Measurements from ENCODE around the gene C2orf80. TPM values are rescaled to one million over a fixed set of nuclear protein-coding genes. Genes with fewer than 3 reads are reported as not detected.

C2orf80 gene
- total RNA-seq (ENCODE audit: low replicate concordance), result 0.81 TPM in 1 of 2 replicates, not detected in the other

DNA sequence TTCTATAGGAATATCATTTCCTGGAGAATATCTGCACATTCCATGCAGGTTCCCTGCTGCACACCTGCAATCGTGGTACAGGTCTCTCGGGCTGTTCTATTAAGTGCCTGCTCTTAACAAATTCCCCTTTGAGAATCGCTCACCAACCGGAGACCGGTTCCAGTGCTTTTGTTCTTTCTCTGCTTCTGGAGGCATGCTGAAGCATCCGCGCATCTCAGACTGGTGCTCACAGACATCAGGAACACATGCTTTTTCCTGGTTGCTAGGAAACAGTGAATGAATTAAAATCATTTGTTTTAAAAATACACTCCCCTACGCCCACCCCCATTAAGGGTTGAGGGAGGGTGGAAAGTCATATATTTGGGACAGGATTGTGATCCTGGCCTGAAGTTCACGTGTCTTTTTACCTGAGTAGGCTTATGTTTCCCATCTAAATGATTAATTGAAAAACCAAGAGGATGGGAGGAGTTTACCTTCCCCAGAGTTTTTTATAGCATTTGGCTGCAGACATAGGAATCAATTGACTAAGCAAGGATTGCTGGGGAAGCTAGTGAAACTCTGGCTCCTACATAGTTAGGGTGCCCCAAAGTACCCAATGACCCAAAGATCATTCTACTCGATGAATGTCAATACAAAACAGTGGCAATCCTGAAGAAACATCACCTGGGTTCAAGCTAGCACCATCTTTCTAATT lies at the start of gene C2orf80:
Gene C2orf80 (minus strand): TSS at position 221 of the 694 bp plus-strand sequence. CDS start 3,044 bp downstream, outside the sequence.
- peak within 1 kb of the TSS; percentile 83 for H3K4me3 Mint-ChIP-seq
- peak; percentile 65 for DNase-seq (ENCODE audit: low spot score)
- peak within 1 kb of the TSS; percentile 75 for H3K27ac Mint-ChIP-seq

GRCh38 chr2:208235860-208236259 lies 46.0 kb upstream of the C2orf80 start:
- TF ChIP-seq EZH2phosphoT487 (IDR thresholded peaks at IDR 0.05), result no peak
- no peak for TF ChIP-seq CTCF (IDR thresholded peaks at IDR 0.05)
- TF ChIP-seq EZH2 (IDR thresholded peaks at IDR 0.05), result no peak
- no peak overlapping the region for H3K4me3 ChIP-seq
- DNase-seq (ENCODE audit: low spot score), result no peak
- H3K4me2 ChIP-seq, result no peak overlapping the region
- Mint-ChIP-seq H3K27me3 (ENCODE audit: insufficient read depth, low read depth) (no peaks in the 10 kb centered on the region), H3K27ac (no peak overlapping the region), H3K36me3 (peaks cover 35% of the 10 kb centered on the region), H3K4me3 (no peak overlapping the region), H3K9me3 (peaks cover 8% of the 10 kb centered on the region), H3K4me1 (no peaks in the 10 kb centered on the region)
- H4K20me1 ChIP-seq (ENCODE audit: low read depth), result no peaks in the 10 kb centered on the region
- no peak overlapping the region for H2AFZ ChIP-seq (replicated peaks)
- H3K79me2 ChIP-seq (ENCODE audit: low read depth), result no peaks in the 10 kb centered on the region
- no peaks in the 10 kb centered on the region for H3K9me3 ChIP-seq (ENCODE audit: low read depth)
- H3K4me1 ChIP-seq, result no peaks in the 10 kb centered on the region
- H3K36me3 ChIP-seq, result peaks cover 21% of the 10 kb centered on the region
- no peaks in the 10 kb centered on the region for H3K27me3 ChIP-seq
- H3K27ac ChIP-seq, result no peak overlapping the region
- H3F3A ChIP-seq (ENCODE audit: low read depth), result peaks cover 14% of the 10 kb centered on the region
- H3K9ac ChIP-seq, result no peak overlapping the region

More for the DNA sequence above, at the start of gene C2orf80:
- Histone ChIP-seq H3K9me3 (ENCODE audit: low read depth) (no peaks in the 10 kb centered on the region), H3K4me1 (peaks cover 48% of the 10 kb centered on the region), H3K9ac (no peak within 1 kb of the TSS), H3K79me2 (ENCODE audit: low read depth) (no peaks in the 10 kb centered on the region), H3K4me3 (peak within 1 kb of the TSS; percentile 18), H4K20me1 (ENCODE audit: low read depth) (no peaks in the 10 kb centered on the region), H3K27me3 (no peaks in the 10 kb centered on the region), H3F3A (ENCODE audit: low read depth) (peaks cover 29% of the 10 kb centered on the region), H3K4me2 (peak within 1 kb of the TSS; percentile 70), H3K36me3 (no peaks in the 10 kb centered on the region), H3K27ac (peak within 1 kb of the TSS; percentile 71), H2AFZ (replicated peaks) (peak within 1 kb of the TSS; percentile 89)
- Mint-ChIP-seq H3K27me3 (ENCODE audit: insufficient read depth, low read depth) (peaks cover 5% of the 10 kb centered on the region), H3K9me3 (no peaks in the 10 kb centered on the region), H3K36me3 (no peaks in the 10 kb centered on the region), H3K4me1 (peaks cover 57% of the 10 kb centered on the region)
- no peak for TF ChIP-seq EZH2phosphoT487 (IDR thresholded peaks at IDR 0.05)
- TF ChIP-seq EZH2 (IDR thresholded peaks at IDR 0.05), result no peak
- no peak for TF ChIP-seq CTCF (IDR thresholded peaks at IDR 0.05)

- H3K4me1 ChIP-seq, result no peaks in the 10 kb centered on the region
- H2AFZ ChIP-seq (replicated peaks), result no peak overlapping the region
- no peaks in the 10 kb centered on the region for H3K4me1 Mint-ChIP-seq
- TF ChIP-seq EZH2phosphoT487 (IDR thresholded peaks at IDR 0.05), result no peak
- TF ChIP-seq EZH2 (IDR thresholded peaks at IDR 0.05), result no peak
- TF ChIP-seq CTCF (IDR thresholded peaks at IDR 0.05), result no peak
- no peak overlapping the region for H3K27ac Mint-ChIP-seq
- H3K27ac ChIP-seq, result no peak overlapping the region
- no peak overlapping the region for H3K9ac ChIP-seq
- peaks cover 19% of the 10 kb centered on the region for H3K36me3 ChIP-seq
- peaks cover 31% of the 10 kb centered on the region for H3K36me3 Mint-ChIP-seq
- no peak overlapping the region for H3K4me3 Mint-ChIP-seq
- H3K9me3 ChIP-seq (ENCODE audit: low read depth), result no peaks in the 10 kb centered on the region
- no peak overlapping the region for H3K4me3 ChIP-seq
- DNase-seq (ENCODE audit: low spot score), result no peak
- no peaks in the 10 kb centered on the region for H3K27me3 Mint-ChIP-seq (ENCODE audit: insufficient read depth, low read depth)
- peaks cover 8% of the 10 kb centered on the region for H3K9me3 Mint-ChIP-seq
- no peaks in the 10 kb centered on the region for H3K79me2 ChIP-seq (ENCODE audit: low read depth)
- no peaks in the 10 kb centered on the region for H4K20me1 ChIP-seq (ENCODE audit: low read depth)
- H3F3A ChIP-seq (ENCODE audit: low read depth), result peaks cover 12% of the 10 kb centered on the region
- no peaks in the 10 kb centered on the region for H3K27me3 ChIP-seq
- H3K4me2 ChIP-seq, result no peak overlapping the region
Observed at GRCh38 chr2:208234786-208235185, 45.0 kb upstream of the C2orf80 start.
